SK-N-SH (cell line): ENCODE data around the gene MMP2. TPM values are rescaled to one million over a fixed set of nuclear protein-coding genes. Genes with fewer than 3 reads are reported as not detected.

Experiments used
- CTCF ChIA-PET: fragments of 300-600, 350-600 bp; formaldehyde crosslinking; extraction: SDS; loops from one replicate; lab custom pipeline; 2021; lab: Yijun Ruan, JAX
- POLR2A ChIA-PET: fragments of 350-600 bp; sonication (Branson Sonifier 250); formaldehyde crosslinking; extraction: SDS; loops from one replicate; lab custom pipeline; 2020; ENCODE audit warnings: antibody characterized with exemption, inconsistent platforms; lab: Yijun Ruan, JAX
- DNase-seq: peaks from one replicate; pipeline ENCODE4 v3.0.0; 2012
- H2AFZ ChIP-seq: fragments of 200-600 bp; sonication (generic); 2 replicates; pipeline ENCODE4 v1.8.1; 2016; ENCODE audit warnings: antibody characterized with exemption, mild to moderate bottlenecking, low read depth
- H3F3A ChIP-seq: fragments of 200-600 bp; sonication (generic); replicated peaks from 2 replicates; pipeline ENCODE3; 2016; ENCODE audit warnings: antibody characterized with exemption, mild to moderate bottlenecking; ENCODE audit not compliant: insufficient read depth
- H3K27ac ChIP-seq, 2 experiments: fragments of 200-500 bp in 1 of 2; fragments of 200-600 bp in 1 of 2; sonication (Bioruptor generic) in 1 of 2; sonication (generic), shearing (Covaris generic) in 1 of 2; 2 replicates each; pipeline versions ENCODE4 v1.5.1 to v1.6.1; 2014 to 2016; ENCODE audit warnings: low read depth in 2 of 2, inconsistent platforms in 1 of 2, low read length in 1 of 2, mild to moderate bottlenecking in 1 of 2, mixed read lengths in 1 of 2
- H3K27me3 ChIP-seq: fragments of 200-600 bp; sonication (generic), shearing (Covaris generic); 2 replicates; pipeline ENCODE4 v1.6.1; 2016; ENCODE audit warnings: mixed run types; ENCODE audit not compliant: insufficient read depth
- H3K36me3 ChIP-seq, 2 experiments: fragments of 200-500 bp in 1 of 2; fragments of 200-600 bp in 1 of 2; sonication (Bioruptor generic) in 1 of 2; sonication (generic) in 1 of 2; replicated peaks in 1 of 2; 2 replicates each; pipeline versions ENCODE3 to v1.5.1; 2014 to 2016; ENCODE audit warnings: low read length in 1 of 2, mild to moderate bottlenecking in 1 of 2; ENCODE audit not compliant: insufficient read depth in 2 of 2, control insufficient read depth in 1 of 2
- H3K4me1 ChIP-seq, 2 experiments: fragments of 200-500 bp in 1 of 2; fragments of 200-600 bp in 1 of 2; sonication (Bioruptor generic) in 1 of 2; sonication (generic), shearing (Covaris generic) in 1 of 2; 2 replicates each; pipeline versions ENCODE4 v1.5.1 to v1.6.1; 2014 to 2016; ENCODE audit warnings: low read depth in 1 of 2, low read length in 1 of 2, mixed run types in 1 of 2; ENCODE audit not compliant: insufficient read depth in 2 of 2, control insufficient read depth in 1 of 2
- H3K4me2 ChIP-seq: fragments of 200-600 bp; sonication (generic), shearing (Covaris generic); 2 replicates; pipeline ENCODE4 v1.6.1; 2017; ENCODE audit warnings: mixed run types
- H3K4me3 ChIP-seq, 2 experiments: fragments of 200-500 bp in 1 of 2; fragments of 200-600 bp in 1 of 2; sonication (Bioruptor generic) in 1 of 2; sonication (generic), shearing (Covaris generic) in 1 of 2; 2 replicates each; pipeline versions ENCODE4 v1.5.1 to v1.8.1; 2014 to 2016; ENCODE audit warnings: low read depth in 2 of 2, inconsistent platforms in 1 of 2, low read length in 1 of 2, mild to moderate bottlenecking in 1 of 2, mixed read lengths in 1 of 2, moderate library complexity in 1 of 2
- H3K79me2 ChIP-seq: fragments of 200-600 bp; sonication (generic); 2 replicates; pipeline ENCODE4 v1.8.1; 2017; ENCODE audit warnings: mild to moderate bottlenecking; ENCODE audit not compliant: insufficient read depth
- H3K9ac ChIP-seq: fragments of 200-600 bp; sonication (generic); 2 replicates; pipeline ENCODE4 v1.6.1; 2017; ENCODE audit warnings: mixed run types
- H3K9me2 ChIP-seq: fragments of 200-600 bp; sonication (generic); 2 replicates; pipeline ENCODE4 v1.6.1; 2017; ENCODE audit warnings: mixed run types
- H3K9me3 ChIP-seq: fragments of 200-600 bp; sonication (generic); 2 replicates; pipeline ENCODE4 v1.6.1; 2017; ENCODE audit warnings: mixed run types, mild to moderate bottlenecking, moderate library complexity
- H4K20me1 ChIP-seq: fragments of 200-600 bp; sonication (generic); 2 replicates; pipeline ENCODE4 v1.6.1; 2017; ENCODE audit warnings: mild to moderate bottlenecking, mixed run types; ENCODE audit not compliant: insufficient read depth
- EP300 ChIP-seq, 2 experiments: IDR thresholded peaks; 2 replicates each; pipeline versions ENCODE4 v1.4.0 to v1.6.1; 2012; ENCODE audit warnings: borderline replicate concordance in 1 of 2, low read depth in 1 of 2, low read length in 1 of 2
- EZH2phosphoT487 ChIP-seq: fragments of 200-600 bp; sonication (generic); IDR thresholded peaks from 2 replicates; pipeline ENCODE4 v1.6.1; 2017; ENCODE audit warnings: low read depth, mixed run types, mild to moderate bottlenecking, antibody characterized with exemption, moderate library complexity, borderline replicate concordance
- FOXJ3 ChIP-seq: sonication (generic); formaldehyde crosslinking; IDR thresholded peaks from 2 replicates; pipeline ENCODE4 v1.5.1; 2020; ENCODE audit warnings: mild to moderate bottlenecking, missing genetic modification reagents
- FOXM1 ChIP-seq: IDR thresholded peaks from 2 replicates; pipeline ENCODE4 v1.4.0; 2012; ENCODE audit warnings: low read depth, mild to moderate bottlenecking
- GABPA ChIP-seq: IDR thresholded peaks from 2 replicates; pipeline ENCODE4 v1.4.0; 2012; ENCODE audit warnings: low read depth, mild to moderate bottlenecking
- IRF3 ChIP-seq: fragments of 150-350 bp; IDR thresholded peaks from 2 replicates; pipeline ENCODE4 v1.6.1; 2016; ENCODE audit warnings: mild to moderate bottlenecking, low read depth, low read length
- MXI1 ChIP-seq: IDR thresholded peaks from 2 replicates; pipeline ENCODE4 v1.6.1; 2012; ENCODE audit warnings: mild to moderate bottlenecking, low read depth, low read length, improper control_type of control experiment
- NRF1 ChIP-seq: IDR thresholded peaks from 2 replicates; pipeline ENCODE4 v1.6.1; 2012; ENCODE audit warnings: low read depth, mild to moderate bottlenecking, low read length
- POLR2AphosphoS5 ChIP-seq: IDR thresholded peaks from 2 replicates; pipeline ENCODE4 v1.6.1; 2012; ENCODE audit warnings: low read depth, low read length
- RCOR1 ChIP-seq: fragments of 150-350 bp; IDR thresholded peaks from 2 replicates; pipeline ENCODE4 v1.6.1; 2017; ENCODE audit warnings: antibody characterized with exemption, low read length
- RFX5 ChIP-seq: IDR thresholded peaks from 2 replicates; pipeline ENCODE4 v1.6.1; 2012; ENCODE audit warnings: mild to moderate bottlenecking, improper control_type of control experiment, low read length
- RXRA ChIP-seq: IDR thresholded peaks from 2 replicates; pipeline ENCODE4 v1.4.0; 2012; ENCODE audit warnings: low read depth, mild to moderate bottlenecking, borderline replicate concordance
- SMC3 ChIP-seq: IDR thresholded peaks from 2 replicates; pipeline ENCODE4 v1.6.1; 2012; ENCODE audit warnings: low read depth, low read length, improper control_type of control experiment
- TCF12 ChIP-seq: IDR thresholded peaks from 2 replicates; pipeline ENCODE4 v1.4.0; 2012
- ZBTB33 ChIP-seq: IDR thresholded peaks from 2 replicates; pipeline ENCODE4 v1.4.0; 2012; ENCODE audit warnings: low read depth, borderline replicate concordance
- WGBS: methylation state at CpG from one replicate; pipeline ENCODE4 v1.1.6; 2017; ENCODE audit warnings: low lambda C conversion rate; 5-methylcytosine and 5-hydroxymethylcytosine counted together
- polyA plus RNA-seq, 3 experiments: library from polyadenylated mRNA; depleted of rRNA; stranded (reverse); fragments of >200 nt; gene quantifications; 2 replicates each; pipeline ENCODE4 v1.2.3, GENCODE V29; 2012
- TF ChIP-seq, protein P1 (sequence below): IDR thresholded peaks from 2 replicates; pipeline ENCODE4 v1.6.1; 2012; ENCODE audit warnings: mild to moderate bottlenecking, low read depth, low read length, moderate library complexity
- TF ChIP-seq, protein P2 (sequence below): fragments of 200-600 bp; sonication (generic); IDR thresholded peaks from 2 replicates; pipeline ENCODE4 v1.6.1; 2017; ENCODE audit warnings: antibody characterized with exemption, mild to moderate bottlenecking, moderate library complexity

Gene MMP2
- polyA plus RNA-seq, 1 of the 3 experiments (the other 2 are of a cell fraction): 1,101 TPM

GRCh38 chr16:55433535-55433934 lies 45.5 kb upstream of the MMP2 start:
- Histone ChIP-seq H3K79me2 (no peaks in the 10 kb centered on the region), H3K27ac (no peak overlapping the region), H3K4me3 (no peak overlapping the region), H2AFZ (no peak overlapping the region), H4K20me1 (no peaks in the 10 kb centered on the region), H3K27me3 (no peaks in the 10 kb centered on the region), H3K36me3 (no peaks in the 10 kb centered on the region), H3K9me2 (no peaks in the 10 kb centered on the region), H3K4me1 (no peaks in the 10 kb centered on the region; a peak in 1 of 4 replicates), H3K9me3 (no peaks in the 10 kb centered on the region), H3K9ac (no peak overlapping the region), H3F3A (no peaks in the 10 kb centered on the region), H3K4me2 (no peak overlapping the region)
- TF ChIP-seq TCF12 (no peak), FOXJ3 (CRISPR knock-in tag) (no peak), RFX5 (no peak), IRF3 (no peak), POLR2AphosphoS5 (no peak), EP300 (IDR thresholded peaks at IDR 0.05; ENCODE audit: borderline replicate concordance in 1 of 2, low read depth in 1 of 2, low read length in 1 of 2) (no peak), RXRA (no peak), GABPA (no peak), RCOR1 (no peak), FOXM1 (no peak), SMC3 (no peak), EZH2phosphoT487 (no peak), NRF1 (no peak), ZBTB33 (no peak), MXI1 (no peak)
- TF ChIP-seq, protein P1, sequence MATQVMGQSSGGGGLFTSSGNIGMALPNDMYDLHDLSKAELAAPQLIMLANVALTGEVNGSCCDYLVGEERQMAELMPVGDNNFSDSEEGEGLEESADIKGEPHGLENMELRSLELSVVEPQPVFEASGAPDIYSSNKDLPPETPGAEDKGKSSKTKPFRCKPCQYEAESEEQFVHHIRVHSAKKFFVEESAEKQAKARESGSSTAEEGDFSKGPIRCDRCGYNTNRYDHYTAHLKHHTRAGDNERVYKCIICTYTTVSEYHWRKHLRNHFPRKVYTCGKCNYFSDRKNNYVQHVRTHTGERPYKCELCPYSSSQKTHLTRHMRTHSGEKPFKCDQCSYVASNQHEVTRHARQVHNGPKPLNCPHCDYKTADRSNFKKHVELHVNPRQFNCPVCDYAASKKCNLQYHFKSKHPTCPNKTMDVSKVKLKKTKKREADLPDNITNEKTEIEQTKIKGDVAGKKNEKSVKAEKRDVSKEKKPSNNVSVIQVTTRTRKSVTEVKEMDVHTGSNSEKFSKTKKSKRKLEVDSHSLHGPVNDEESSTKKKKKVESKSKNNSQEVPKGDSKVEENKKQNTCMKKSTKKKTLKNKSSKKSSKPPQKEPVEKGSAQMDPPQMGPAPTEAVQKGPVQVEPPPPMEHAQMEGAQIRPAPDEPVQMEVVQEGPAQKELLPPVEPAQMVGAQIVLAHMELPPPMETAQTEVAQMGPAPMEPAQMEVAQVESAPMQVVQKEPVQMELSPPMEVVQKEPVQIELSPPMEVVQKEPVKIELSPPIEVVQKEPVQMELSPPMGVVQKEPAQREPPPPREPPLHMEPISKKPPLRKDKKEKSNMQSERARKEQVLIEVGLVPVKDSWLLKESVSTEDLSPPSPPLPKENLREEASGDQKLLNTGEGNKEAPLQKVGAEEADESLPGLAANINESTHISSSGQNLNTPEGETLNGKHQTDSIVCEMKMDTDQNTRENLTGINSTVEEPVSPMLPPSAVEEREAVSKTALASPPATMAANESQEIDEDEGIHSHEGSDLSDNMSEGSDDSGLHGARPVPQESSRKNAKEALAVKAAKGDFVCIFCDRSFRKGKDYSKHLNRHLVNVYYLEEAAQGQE: no peak
- TF ChIP-seq, protein P2, sequence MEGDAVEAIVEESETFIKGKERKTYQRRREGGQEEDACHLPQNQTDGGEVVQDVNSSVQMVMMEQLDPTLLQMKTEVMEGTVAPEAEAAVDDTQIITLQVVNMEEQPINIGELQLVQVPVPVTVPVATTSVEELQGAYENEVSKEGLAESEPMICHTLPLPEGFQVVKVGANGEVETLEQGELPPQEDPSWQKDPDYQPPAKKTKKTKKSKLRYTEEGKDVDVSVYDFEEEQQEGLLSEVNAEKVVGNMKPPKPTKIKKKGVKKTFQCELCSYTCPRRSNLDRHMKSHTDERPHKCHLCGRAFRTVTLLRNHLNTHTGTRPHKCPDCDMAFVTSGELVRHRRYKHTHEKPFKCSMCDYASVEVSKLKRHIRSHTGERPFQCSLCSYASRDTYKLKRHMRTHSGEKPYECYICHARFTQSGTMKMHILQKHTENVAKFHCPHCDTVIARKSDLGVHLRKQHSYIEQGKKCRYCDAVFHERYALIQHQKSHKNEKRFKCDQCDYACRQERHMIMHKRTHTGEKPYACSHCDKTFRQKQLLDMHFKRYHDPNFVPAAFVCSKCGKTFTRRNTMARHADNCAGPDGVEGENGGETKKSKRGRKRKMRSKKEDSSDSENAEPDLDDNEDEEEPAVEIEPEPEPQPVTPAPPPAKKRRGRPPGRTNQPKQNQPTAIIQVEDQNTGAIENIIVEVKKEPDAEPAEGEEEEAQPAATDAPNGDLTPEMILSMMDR: no peak
- POLR2A ChIA-PET: no interaction called here
- CTCF ChIA-PET: no interaction called here
- DNase-seq: no peak
- WGBS: 29% methylated on average over 5 of the region's 5 CpGs
